ENCODE measurements around the gene RARA.

The RARA gene

GRCh38 chr17:40317880-40318829 is 9.2 kb downstream of the RARA start:
- TF ChIP-seq GATA3 (IDR thresholded peaks at IDR 0.05; ENCODE audit: low read depth, low read length) (no peak), GATA2 (IDR thresholded peaks at IDR 0.05; ENCODE audit: low read depth, low read length) (no peak)

- TF ChIP-seq GATA3 (IDR thresholded peaks at IDR 0.05; ENCODE audit: low read depth, low read length), result no peak
- TF ChIP-seq GATA2 (IDR thresholded peaks at IDR 0.05; ENCODE audit: low read depth, low read length), result no peak
Measured at GRCh38 chr17:40318830-40319391, 9.9 kb downstream of the RARA start.

GRCh38 chr17:40319651-40320540 is 10.9 kb downstream of the RARA start:
- no peak for TF ChIP-seq GATA3 (IDR thresholded peaks at IDR 0.05; ENCODE audit: low read depth, low read length)

- TF ChIP-seq GATA2 (IDR thresholded peaks at IDR 0.05; ENCODE audit: low read depth, low read length) (no peak), GATA3 (IDR thresholded peaks at IDR 0.05; ENCODE audit: low read depth, low read length) (no peak)
Measured at GRCh38 chr17:40320756-40321523, 12.0 kb downstream of the RARA start.

- no peak for TF ChIP-seq GATA2 (IDR thresholded peaks at IDR 0.05; ENCODE audit: low read depth, low read length)
- TF ChIP-seq GATA3 (IDR thresholded peaks at IDR 0.05; ENCODE audit: low read depth, low read length), result no peak
Measured at GRCh38 chr17:40321524-40321929, 12.5 kb downstream of the RARA start.

- no peak for TF ChIP-seq GATA2 (IDR thresholded peaks at IDR 0.05; ENCODE audit: low read depth, low read length)
Measured at GRCh38 chr17:40321961-40322357, 13.0 kb downstream of the RARA start.

- no peak for TF ChIP-seq GATA2 (IDR thresholded peaks at IDR 0.05; ENCODE audit: low read depth, low read length)
- TF ChIP-seq GATA3 (IDR thresholded peaks at IDR 0.05; ENCODE audit: low read depth, low read length), result no peak
Measured at GRCh38 chr17:40322358-40323315, 13.7 kb downstream of the RARA start.

GRCh38 chr17:40323391-40324381 is 14.7 kb downstream of the RARA start:
- no peak for TF ChIP-seq GATA3 (IDR thresholded peaks at IDR 0.05; ENCODE audit: low read depth, low read length)
- no peak for TF ChIP-seq GATA2 (IDR thresholded peaks at IDR 0.05; ENCODE audit: low read depth, low read length)

- no peak for TF ChIP-seq GATA2 (IDR thresholded peaks at IDR 0.05; ENCODE audit: low read depth, low read length)
- TF ChIP-seq GATA3 (IDR thresholded peaks at IDR 0.05; ENCODE audit: low read depth, low read length), result no peak
Measured at GRCh38 chr17:40325156-40326013, 16.4 kb downstream of the RARA start.

- TF ChIP-seq GATA3 (IDR thresholded peaks at IDR 0.05; ENCODE audit: low read depth, low read length) (no peak), GATA2 (IDR thresholded peaks at IDR 0.05; ENCODE audit: low read depth, low read length) (no peak)
Measured at GRCh38 chr17:40326014-40326831, 17.2 kb downstream of the RARA start.

Measured in SH-SY5Y (cell line).